Sigmoid colon (tissue), 4 donors: ENCODE measurements around the gene NCOA4.

Experiments used
- POLR2A ChIP-seq, 2 donors: fragments of 450-650 bp; IDR thresholded peaks; one replicate each; pipeline ENCODE4 v1.6.1; 2016; ENCODE audit warnings: antibody characterized with exemption in 2 of 2, mild to moderate bottlenecking in 2 of 2, moderate library complexity in 2 of 2
- POLR2AphosphoS5 ChIP-seq, 4 donors: sonication (generic); formaldehyde crosslinking; IDR thresholded peaks; one replicate each; pipeline ENCODE4 v1.6.1; 2017; ENCODE audit warnings: antibody characterized with exemption in 4 of 4
- TF ChIP-seq, protein P1 (sequence below), 4 experiments: fragments of 450-650 bp in 3 of 4; fragments of 200-600 bp in 1 of 4; IDR thresholded peaks; one replicate each; pipeline ENCODE4 v1.5.1; 2016 to 2019; ENCODE audit warnings: antibody characterized with exemption in 4 of 4, mild to moderate bottlenecking in 3 of 4, moderate library complexity in 2 of 4

DNA sequence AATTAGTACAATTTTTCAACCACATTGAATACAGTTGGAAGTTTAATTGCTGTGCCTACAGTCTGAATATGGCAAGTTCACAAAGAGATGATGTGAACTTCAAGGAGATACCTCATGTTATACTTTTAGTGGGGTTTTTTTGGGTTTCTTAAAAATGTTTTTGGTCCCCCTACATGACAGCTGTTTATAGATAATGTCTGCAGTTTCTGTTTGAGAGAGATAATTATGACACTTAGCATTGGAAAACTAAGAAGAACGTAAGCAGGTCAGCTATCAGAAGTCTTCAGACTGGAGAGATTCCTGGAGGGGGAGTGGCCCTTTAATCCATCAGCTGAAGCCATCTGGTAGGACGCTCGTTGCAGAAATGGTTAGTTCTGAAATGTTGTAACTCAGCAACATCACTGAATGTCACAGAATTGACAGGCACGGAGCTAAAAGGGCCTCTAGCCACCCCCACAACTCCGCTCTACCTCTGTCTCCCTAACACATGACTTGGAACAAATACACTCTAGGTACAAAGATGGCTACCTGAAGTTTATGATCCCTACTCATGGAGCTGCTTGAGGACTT is 29.2 kb downstream of the NCOA4 start:
- TF ChIP-seq, protein P1, sequence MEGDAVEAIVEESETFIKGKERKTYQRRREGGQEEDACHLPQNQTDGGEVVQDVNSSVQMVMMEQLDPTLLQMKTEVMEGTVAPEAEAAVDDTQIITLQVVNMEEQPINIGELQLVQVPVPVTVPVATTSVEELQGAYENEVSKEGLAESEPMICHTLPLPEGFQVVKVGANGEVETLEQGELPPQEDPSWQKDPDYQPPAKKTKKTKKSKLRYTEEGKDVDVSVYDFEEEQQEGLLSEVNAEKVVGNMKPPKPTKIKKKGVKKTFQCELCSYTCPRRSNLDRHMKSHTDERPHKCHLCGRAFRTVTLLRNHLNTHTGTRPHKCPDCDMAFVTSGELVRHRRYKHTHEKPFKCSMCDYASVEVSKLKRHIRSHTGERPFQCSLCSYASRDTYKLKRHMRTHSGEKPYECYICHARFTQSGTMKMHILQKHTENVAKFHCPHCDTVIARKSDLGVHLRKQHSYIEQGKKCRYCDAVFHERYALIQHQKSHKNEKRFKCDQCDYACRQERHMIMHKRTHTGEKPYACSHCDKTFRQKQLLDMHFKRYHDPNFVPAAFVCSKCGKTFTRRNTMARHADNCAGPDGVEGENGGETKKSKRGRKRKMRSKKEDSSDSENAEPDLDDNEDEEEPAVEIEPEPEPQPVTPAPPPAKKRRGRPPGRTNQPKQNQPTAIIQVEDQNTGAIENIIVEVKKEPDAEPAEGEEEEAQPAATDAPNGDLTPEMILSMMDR (IDR thresholded peaks at IDR 0.05), result no peak
- TF ChIP-seq POLR2A (IDR thresholded peaks at IDR 0.05) (no peak), POLR2AphosphoS5 (IDR thresholded peaks at IDR 0.05) (no peak)
